Astrocyte (in vitro differentiated cells and primary cell): ENCODE measurements around the gene XPNPEP1.

ENCODE experiments used
- CTCF ChIP-seq: IDR thresholded peaks from 2 replicates; pipeline ENCODE4 v1.5.1; 2011; ENCODE audit warnings: low read depth, mild to moderate bottlenecking, inconsistent platforms, low read length, moderate library complexity; ENCODE audit not compliant: insufficient read depth
- EZH2 ChIP-seq: IDR thresholded peaks from 2 replicates; pipeline ENCODE4 v1.6.1; 2012; ENCODE audit warnings: mild to moderate bottlenecking, low read length, inconsistent platforms; ENCODE audit not compliant: insufficient read depth

GRCh38 chr10:109941236-109941862 is 18.0 kb upstream of the XPNPEP1 start:
- TF ChIP-seq EZH2 (no peak), CTCF (no peak)
